H9 (cell line): ENCODE results near the gene EPHB2. TPM values are rescaled to one million over a fixed set of nuclear protein-coding genes. Genes with fewer than 3 reads are reported as not detected.
A peak's percentile ranks its signal among the peaks of the same experiment; 100 is the strongest.

ENCODE experiments used
- DNase-seq: peaks from one replicate; pipeline ENCODE4 v3.0.0-alpha.2; 2017
- H2AFZ ChIP-seq: one replicate; pipeline ENCODE4 v1.6.1; 2013; ENCODE audit warnings: mild to moderate bottlenecking, low read length, control low read depth, moderate library complexity
- H2AK5ac ChIP-seq: 2 replicates; pipeline ENCODE4 v1.6.1; 2013; ENCODE audit warnings: low read length, control low read depth, mixed read lengths; ENCODE audit not compliant: insufficient read length
- H2BK120ac ChIP-seq: one replicate; pipeline ENCODE4 v1.6.1; 2013; ENCODE audit warnings: low read depth, mild to moderate bottlenecking, low read length, control low read depth, inconsistent platforms; ENCODE audit not compliant: poor library complexity, severe bottlenecking
- H2BK12ac ChIP-seq: 2 replicates; pipeline ENCODE4 v1.6.1; 2013; ENCODE audit warnings: low read length, control low read depth, mixed read lengths, low read depth; ENCODE audit not compliant: insufficient read length
- H2BK15ac ChIP-seq: 2 replicates; pipeline ENCODE4 v1.6.1; 2013; ENCODE audit warnings: low read depth, low read length, control low read depth
- H2BK20ac ChIP-seq: one replicate; pipeline ENCODE4 v1.6.1; 2013; ENCODE audit warnings: low read depth, mild to moderate bottlenecking, low read length, control low read depth, inconsistent platforms; ENCODE audit not compliant: poor library complexity, severe bottlenecking
- H2BK5ac ChIP-seq: 2 replicates; pipeline ENCODE4 v1.6.1; 2013; ENCODE audit warnings: low read length, control low read depth, mixed read lengths; ENCODE audit not compliant: insufficient read length
- H3K14ac ChIP-seq: 2 replicates; pipeline ENCODE4 v1.6.1; 2013; ENCODE audit warnings: low read length, control low read depth; ENCODE audit not compliant: insufficient read depth
- H3K18ac ChIP-seq: 2 replicates; pipeline ENCODE4 v1.6.1; 2013; ENCODE audit warnings: low read depth, mild to moderate bottlenecking, mixed read lengths, low read length, control low read depth; ENCODE audit not compliant: insufficient read length
- H3K23ac ChIP-seq: 2 replicates; pipeline ENCODE4 v1.6.1; 2013; ENCODE audit warnings: low read length, control low read depth, mixed read lengths, low read depth; ENCODE audit not compliant: insufficient read length
- H3K23me2 ChIP-seq: 2 replicates; pipeline ENCODE4 v1.6.1; 2013; ENCODE audit warnings: low read depth, mild to moderate bottlenecking, mixed read lengths, low read length, control low read depth; ENCODE audit not compliant: insufficient read length, poor library complexity, severe bottlenecking
- H3K27ac ChIP-seq: 2 replicates; pipeline ENCODE4 v1.5.1; 2013; ENCODE audit warnings: low read length, control low read depth, mixed read lengths, low read depth; ENCODE audit not compliant: insufficient read length
- H3K27me3 ChIP-seq: 2 replicates; pipeline ENCODE4 v1.6.1; 2013; ENCODE audit warnings: low read length, control low read depth, inconsistent platforms; ENCODE audit not compliant: insufficient read depth
- H3K4ac ChIP-seq: 2 replicates; pipeline ENCODE4 v1.6.1; 2013; ENCODE audit warnings: low read depth, mild to moderate bottlenecking, control low read depth, inconsistent platforms, low read length, moderate library complexity
- H3K4me1 ChIP-seq: 2 replicates; pipeline ENCODE4 v1.6.1; 2013; ENCODE audit warnings: low read length, control low read depth, inconsistent platforms; ENCODE audit not compliant: insufficient read depth
- H3K4me2 ChIP-seq: 2 replicates; pipeline ENCODE4 v1.6.1; 2013; ENCODE audit warnings: low read length, control low read depth, mixed read lengths; ENCODE audit not compliant: insufficient read length, insufficient read depth
- H3K56ac ChIP-seq: 2 replicates; pipeline ENCODE4 v1.6.1; 2013; ENCODE audit warnings: low read depth, mild to moderate bottlenecking, mixed read lengths, low read length, control low read depth; ENCODE audit not compliant: insufficient read length
- H3K79me1 ChIP-seq: 2 replicates; pipeline ENCODE4 v1.6.1; 2013; ENCODE audit warnings: low read depth, mild to moderate bottlenecking, moderate library complexity, low read length, control low read depth, inconsistent platforms; ENCODE audit not compliant: insufficient read depth, poor library complexity, severe bottlenecking
- H3K79me2 ChIP-seq: 2 replicates; pipeline ENCODE4 v1.6.1; 2013; ENCODE audit warnings: low read length, control low read depth, inconsistent platforms; ENCODE audit not compliant: insufficient read depth
- H3K9ac ChIP-seq: 2 replicates; pipeline ENCODE4 v1.6.1; 2013; ENCODE audit warnings: low read length, control low read depth, mixed read lengths; ENCODE audit not compliant: insufficient read length; ENCODE audit errors: extremely low read depth
- H3K9me3 ChIP-seq: one replicate; pipeline ENCODE4 v1.6.1; 2013; ENCODE audit warnings: low read depth, low read length, inconsistent platforms; ENCODE audit not compliant: control insufficient read depth
- H3T11ph ChIP-seq: one replicate; pipeline ENCODE4 v1.6.1; 2013; ENCODE audit warnings: mild to moderate bottlenecking, low read length, control low read depth, inconsistent platforms
- H4K20me1 ChIP-seq: one replicate; pipeline ENCODE4 v1.6.1; 2013; ENCODE audit not compliant: control insufficient read depth, insufficient read length, insufficient read depth
- H4K5ac ChIP-seq: 2 replicates; pipeline ENCODE4 v1.6.1; 2013; ENCODE audit warnings: low read depth, mild to moderate bottlenecking, mixed read lengths, low read length, control low read depth; ENCODE audit not compliant: insufficient read length
- H4K8ac ChIP-seq: replicated peaks from 2 replicates; pipeline ENCODE4 v1.6.1; 2013; ENCODE audit warnings: low read length, control low read depth, mixed read lengths, low read depth; ENCODE audit not compliant: insufficient read length
- H4K91ac ChIP-seq: 2 replicates; pipeline ENCODE4 v1.6.1; 2013; ENCODE audit warnings: low read depth, mild to moderate bottlenecking, moderate library complexity, mixed read lengths, low read length, control low read depth; ENCODE audit not compliant: insufficient read length
- H3K27ac Mint-ChIP-seq, 3 experiments: 2 replicates in 2 of 3; 3 replicates in 1 of 3; pipeline ENCODE4 v1.8.0; 2020 to 2021; ENCODE audit warnings: mixed read lengths in 3 of 3, mild to moderate bottlenecking in 1 of 3, moderate library complexity in 1 of 3
- H3K27me3 Mint-ChIP-seq: 2 replicates; pipeline ENCODE4 v1.8.0; 2021; ENCODE audit warnings: low read depth, mild to moderate bottlenecking, moderate library complexity, mixed read lengths
- H3K36me3 Mint-ChIP-seq, 3 experiments: 2 replicates in 2 of 3; 3 replicates in 1 of 3; pipeline ENCODE4 v1.8.0; 2020 to 2021; ENCODE audit warnings: low read depth in 3 of 3, mixed read lengths in 3 of 3; ENCODE audit not compliant: insufficient read depth in 1 of 3
- H3K4me1 Mint-ChIP-seq, 2 experiments: 2 replicates each; pipeline ENCODE4 v1.8.0; 2020; ENCODE audit warnings: mixed read lengths in 2 of 2
- H3K4me3 Mint-ChIP-seq, 2 experiments: 2 replicates in 1 of 2; 3 replicates in 1 of 2; pipeline ENCODE4 v1.8.0; 2020 to 2021; ENCODE audit warnings: mild to moderate bottlenecking in 2 of 2, mixed read lengths in 2 of 2, moderate library complexity in 1 of 2
- H3K9me3 Mint-ChIP-seq, 2 experiments: 2 replicates in 1 of 2; 3 replicates in 1 of 2; pipeline ENCODE4 v1.8.0; 2020; ENCODE audit warnings: mild to moderate bottlenecking in 2 of 2, mixed read lengths in 2 of 2, moderate library complexity in 1 of 2
- WGBS: extraction: QIAGEN DNeasy Blood & Tissue Kit; methylation state at CpG from one replicate; pipeline ENCODE4 v1.1.7; 2013; ENCODE audit warnings: missing lambda C conversion rate, low lambda C conversion rate, mixed read lengths; ENCODE audit not compliant: insufficient read length; ENCODE audit errors: extremely low coverage; 5-methylcytosine and 5-hydroxymethylcytosine counted together
- total RNA-seq: library from RNA; stranded (reverse); gene quantifications from 2 replicates; pipeline ENCODE4 v1.2.1, GENCODE V29; 2021
- TF ChIP-seq, protein P1 (sequence below): fragments of 200-600 bp; sonication (generic); conservative IDR thresholded peaks from 3 replicates; pipeline ENCODE4 v1.8.0; 2021; ENCODE audit warnings: antibody characterized with exemption, mild to moderate bottlenecking

EPHB2 gene
- total RNA-seq, 1 experiment from 2014 or later, result 9.5 TPM

DNA sequence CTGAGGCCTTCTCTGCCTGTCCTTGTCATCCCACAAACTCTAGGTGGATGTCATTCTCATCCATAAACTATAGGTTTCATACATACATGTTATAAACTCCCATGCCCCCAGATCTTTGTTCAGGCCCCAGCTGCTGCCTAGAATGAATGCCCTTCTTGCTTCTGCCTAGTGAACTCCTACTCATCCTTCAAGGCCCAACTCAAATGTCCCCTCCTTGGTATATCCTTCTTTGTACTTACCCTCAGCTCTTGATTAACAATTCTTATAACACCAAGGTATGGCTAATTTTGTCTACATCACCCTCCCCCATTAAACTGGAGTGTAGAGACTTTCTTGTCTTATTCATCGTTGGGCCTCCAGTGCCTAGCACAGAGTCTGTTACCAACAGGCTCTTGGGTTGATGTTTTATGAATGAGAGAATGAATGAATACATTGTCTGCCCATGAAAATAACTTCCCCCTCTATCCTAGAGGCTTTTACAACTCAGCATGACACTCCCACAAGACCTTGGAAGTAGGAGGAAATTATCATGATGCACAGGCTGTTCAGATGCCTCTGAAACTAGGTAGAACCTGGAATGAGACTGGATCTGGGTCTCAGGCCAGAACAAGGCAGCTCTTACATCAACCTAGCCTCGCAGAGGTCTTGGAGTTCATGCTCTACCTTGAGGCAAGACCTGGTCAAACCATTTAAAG is 26.9 kb downstream of the EPHB2 start:
- WGBS, result no CpG with 5 or more reads among the region's 2 CpGs
- peaks cover 2% of the 10 kb centered on the region for H3K27me3 Mint-ChIP-seq
- Histone ChIP-seq H3K18ac (no peak overlapping the region), H4K5ac (no peak overlapping the region), H3T11ph (no peak overlapping the region), H4K20me1 (no peaks in the 10 kb centered on the region), H3K4me1 (no peaks in the 10 kb centered on the region; the same call in 1 of the 2 replicates), H2AK5ac (no peak overlapping the region), H2BK5ac (no peak overlapping the region), H3K79me2 (no peaks in the 10 kb centered on the region), H3K4me2 (no peak overlapping the region), H2BK20ac (no peak overlapping the region), H3K79me1 (no peaks in the 10 kb centered on the region), H3K14ac (no peak overlapping the region), H3K23ac (no peak overlapping the region), H3K9me3 (no peaks in the 10 kb centered on the region), H2AFZ (no peak overlapping the region), H3K4ac (no peak overlapping the region), H4K8ac (peak overlapping the region; percentile 64), H2BK12ac (no peak overlapping the region), H3K27me3 (no peaks in the 10 kb centered on the region), H3K9ac (no peak overlapping the region), H2BK15ac (no peak overlapping the region), H3K56ac (no peak overlapping the region), H3K23me2 (no peaks in the 10 kb centered on the region), H4K91ac (no peak overlapping the region), H3K27ac (no peak overlapping the region), H2BK120ac (no peak overlapping the region)
- no peak overlapping the region for H3K27ac Mint-ChIP-seq
- no peak overlapping the region for H3K4me3 Mint-ChIP-seq
- TF ChIP-seq, protein P1, sequence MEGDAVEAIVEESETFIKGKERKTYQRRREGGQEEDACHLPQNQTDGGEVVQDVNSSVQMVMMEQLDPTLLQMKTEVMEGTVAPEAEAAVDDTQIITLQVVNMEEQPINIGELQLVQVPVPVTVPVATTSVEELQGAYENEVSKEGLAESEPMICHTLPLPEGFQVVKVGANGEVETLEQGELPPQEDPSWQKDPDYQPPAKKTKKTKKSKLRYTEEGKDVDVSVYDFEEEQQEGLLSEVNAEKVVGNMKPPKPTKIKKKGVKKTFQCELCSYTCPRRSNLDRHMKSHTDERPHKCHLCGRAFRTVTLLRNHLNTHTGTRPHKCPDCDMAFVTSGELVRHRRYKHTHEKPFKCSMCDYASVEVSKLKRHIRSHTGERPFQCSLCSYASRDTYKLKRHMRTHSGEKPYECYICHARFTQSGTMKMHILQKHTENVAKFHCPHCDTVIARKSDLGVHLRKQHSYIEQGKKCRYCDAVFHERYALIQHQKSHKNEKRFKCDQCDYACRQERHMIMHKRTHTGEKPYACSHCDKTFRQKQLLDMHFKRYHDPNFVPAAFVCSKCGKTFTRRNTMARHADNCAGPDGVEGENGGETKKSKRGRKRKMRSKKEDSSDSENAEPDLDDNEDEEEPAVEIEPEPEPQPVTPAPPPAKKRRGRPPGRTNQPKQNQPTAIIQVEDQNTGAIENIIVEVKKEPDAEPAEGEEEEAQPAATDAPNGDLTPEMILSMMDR, result no peak
- peaks cover 0 to 34% of the 10 kb centered on the region in 2 experiments; a peak in 3 of 4 replicates for H3K4me1 Mint-ChIP-seq
- no peak for DNase-seq
- H3K9me3 Mint-ChIP-seq, result no peaks in the 10 kb centered on the region
- no peaks in the 10 kb centered on the region for H3K36me3 Mint-ChIP-seq
